ENCODE measurements around the gene CTNNA3. TPM values are rescaled to one million over a fixed set of nuclear protein-coding genes. Genes with fewer than 3 reads are reported as not detected.

Gene CTNNA3
- total and polyA plus RNA-seq, 2 donors (not counting 1 experiment from before 2014, with no cell fraction given): not detected

DNA sequence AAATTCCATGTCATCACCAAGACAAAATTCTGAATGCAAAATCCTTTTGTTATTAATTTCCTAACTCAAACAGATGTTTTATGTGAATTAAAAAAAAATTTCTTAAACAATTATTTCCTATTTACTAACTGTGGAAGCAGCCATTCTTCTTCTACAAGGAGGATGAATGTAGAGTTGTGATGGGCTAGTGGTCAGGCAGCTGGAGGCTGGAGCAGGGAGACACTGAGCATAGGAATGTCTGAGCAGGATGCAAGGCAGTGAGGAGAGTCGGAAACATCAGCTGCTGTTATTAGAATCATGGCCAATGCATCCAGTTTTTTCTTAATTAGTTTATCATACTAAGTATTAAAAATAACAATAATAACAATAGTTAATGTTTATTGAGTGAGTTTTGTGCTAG is 872.7 kb downstream of the CTNNA3 start:
- Histone ChIP-seq H3K4me3 (replicated peaks in 1 of 4; ENCODE audit: control extremely low read depth in 1 of 4, insufficient read depth in 1 of 4, low read depth in 3 of 4, low read length in 4 of 4) (no peak overlapping the region), H3K9me3 (ENCODE audit: control insufficient read depth, insufficient read depth, low read depth, low read length) (no peaks in the 10 kb centered on the region), H3K27ac (ENCODE audit: insufficient read depth, low read length) (no peak overlapping the region), H3K4me1 (ENCODE audit: control insufficient read depth, extremely low read depth, insufficient read depth, low read length) (no peaks in the 10 kb centered on the region), H3K27me3 (ENCODE audit: control insufficient read depth, insufficient read depth, low read length) (no peaks in the 10 kb centered on the region), H2AFZ (ENCODE audit: low read length) (no peak overlapping the region), H4K20me1 (ENCODE audit: control insufficient read depth, extremely low read depth, insufficient read depth, low read length) (no peaks in the 10 kb centered on the region), H3K36me3 (ENCODE audit: control insufficient read depth, insufficient read depth, low read length) (no peaks in the 10 kb centered on the region), H3K79me2 (ENCODE audit: control insufficient read depth, insufficient read depth, low read length) (no peaks in the 10 kb centered on the region), H3K4me2 (ENCODE audit: extremely low read depth, insufficient read depth, low read length) (no peak overlapping the region), H3K9ac (ENCODE audit: insufficient read depth, low read length) (no peak overlapping the region)
- no peak for DNase-seq (ENCODE audit: low read depth in 2 of 2)
- TF ChIP-seq, protein P1, sequence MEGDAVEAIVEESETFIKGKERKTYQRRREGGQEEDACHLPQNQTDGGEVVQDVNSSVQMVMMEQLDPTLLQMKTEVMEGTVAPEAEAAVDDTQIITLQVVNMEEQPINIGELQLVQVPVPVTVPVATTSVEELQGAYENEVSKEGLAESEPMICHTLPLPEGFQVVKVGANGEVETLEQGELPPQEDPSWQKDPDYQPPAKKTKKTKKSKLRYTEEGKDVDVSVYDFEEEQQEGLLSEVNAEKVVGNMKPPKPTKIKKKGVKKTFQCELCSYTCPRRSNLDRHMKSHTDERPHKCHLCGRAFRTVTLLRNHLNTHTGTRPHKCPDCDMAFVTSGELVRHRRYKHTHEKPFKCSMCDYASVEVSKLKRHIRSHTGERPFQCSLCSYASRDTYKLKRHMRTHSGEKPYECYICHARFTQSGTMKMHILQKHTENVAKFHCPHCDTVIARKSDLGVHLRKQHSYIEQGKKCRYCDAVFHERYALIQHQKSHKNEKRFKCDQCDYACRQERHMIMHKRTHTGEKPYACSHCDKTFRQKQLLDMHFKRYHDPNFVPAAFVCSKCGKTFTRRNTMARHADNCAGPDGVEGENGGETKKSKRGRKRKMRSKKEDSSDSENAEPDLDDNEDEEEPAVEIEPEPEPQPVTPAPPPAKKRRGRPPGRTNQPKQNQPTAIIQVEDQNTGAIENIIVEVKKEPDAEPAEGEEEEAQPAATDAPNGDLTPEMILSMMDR (conservative IDR thresholded peaks at IDR 0.05 in 1 of 2, IDR thresholded peaks at IDR 0.05 in 1 of 2; ENCODE audit: low read depth in 1 of 2, low read length in 2 of 2): no peak
- TF ChIP-seq EZH2 (IDR thresholded peaks at IDR 0.05; ENCODE audit: low read length, missing control alignments): no peak

DNA sequence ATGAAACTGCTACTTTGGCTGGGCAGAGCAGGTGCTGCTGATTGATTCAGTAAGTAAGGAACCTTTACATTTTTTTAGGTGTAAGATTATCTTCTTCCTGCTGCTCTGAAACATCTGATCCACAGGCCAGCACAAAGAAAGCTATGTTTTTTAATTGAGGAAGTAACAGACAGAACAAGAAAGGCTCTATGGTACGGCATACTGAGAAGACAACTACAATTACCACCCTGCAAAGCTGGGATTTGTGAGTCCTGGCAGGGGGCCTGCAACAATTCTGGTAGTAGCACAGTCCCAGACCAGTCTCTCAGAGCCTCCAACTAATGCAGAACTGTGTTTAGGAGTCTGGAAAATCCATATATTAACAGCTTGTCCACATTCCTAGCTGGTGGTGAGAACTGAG is 873.2 kb downstream of the CTNNA3 start:
- Histone ChIP-seq H2AFZ (ENCODE audit: low read length) (no peak overlapping the region), H3K27me3 (ENCODE audit: control insufficient read depth, insufficient read depth, low read length) (no peaks in the 10 kb centered on the region), H3K4me1 (ENCODE audit: control insufficient read depth, extremely low read depth, insufficient read depth, low read length) (no peaks in the 10 kb centered on the region), H3K27ac (ENCODE audit: insufficient read depth, low read length) (no peak overlapping the region), H4K20me1 (ENCODE audit: control insufficient read depth, extremely low read depth, insufficient read depth, low read length) (no peaks in the 10 kb centered on the region), H3K9me3 (ENCODE audit: control insufficient read depth, insufficient read depth, low read depth, low read length) (no peaks in the 10 kb centered on the region), H3K4me3 (replicated peaks in 1 of 4; ENCODE audit: control extremely low read depth in 1 of 4, insufficient read depth in 1 of 4, low read depth in 3 of 4, low read length in 4 of 4) (no peak overlapping the region), H3K36me3 (ENCODE audit: control insufficient read depth, insufficient read depth, low read length) (no peaks in the 10 kb centered on the region), H3K79me2 (ENCODE audit: control insufficient read depth, insufficient read depth, low read length) (no peaks in the 10 kb centered on the region), H3K9ac (ENCODE audit: insufficient read depth, low read length) (no peak overlapping the region), H3K4me2 (ENCODE audit: extremely low read depth, insufficient read depth, low read length) (no peak overlapping the region)
- no peak for DNase-seq (ENCODE audit: low read depth in 2 of 2)
- TF ChIP-seq, protein P1 (conservative IDR thresholded peaks at IDR 0.05 in 1 of 2, IDR thresholded peaks at IDR 0.05 in 1 of 2; ENCODE audit: low read depth in 1 of 2, low read length in 2 of 2): no peak
- no peak for TF ChIP-seq EZH2 (IDR thresholded peaks at IDR 0.05; ENCODE audit: low read length, missing control alignments)

DNA sequence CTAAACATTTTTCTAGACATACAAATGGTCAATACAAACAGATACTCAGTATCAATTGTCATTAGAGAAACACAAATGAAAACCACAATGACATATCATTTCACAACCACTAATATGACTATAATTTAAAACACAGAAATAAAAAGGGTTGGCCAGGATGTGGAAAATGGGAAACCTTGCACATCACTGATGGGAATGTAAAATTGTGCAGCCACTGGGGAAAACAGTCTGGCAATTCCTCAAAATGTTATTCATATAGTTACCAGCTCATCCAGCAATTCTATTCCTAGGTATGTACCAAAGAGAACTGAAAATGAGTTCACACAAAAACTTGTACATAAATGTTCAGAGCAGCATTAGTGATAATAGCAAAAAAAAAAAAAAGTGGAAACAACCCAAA is 876.3 kb downstream of the CTNNA3 start:
- Histone ChIP-seq H2AFZ (ENCODE audit: low read length) (no peak overlapping the region), H3K9me3 (ENCODE audit: control insufficient read depth, insufficient read depth, low read depth, low read length) (no peaks in the 10 kb centered on the region), H3K4me3 (replicated peaks in 1 of 4; ENCODE audit: control extremely low read depth in 1 of 4, insufficient read depth in 1 of 4, low read depth in 3 of 4, low read length in 4 of 4) (no peak overlapping the region), H3K4me2 (ENCODE audit: extremely low read depth, insufficient read depth, low read length) (no peak overlapping the region), H3K36me3 (ENCODE audit: control insufficient read depth, insufficient read depth, low read length) (no peaks in the 10 kb centered on the region), H4K20me1 (ENCODE audit: control insufficient read depth, extremely low read depth, insufficient read depth, low read length) (no peaks in the 10 kb centered on the region), H3K9ac (ENCODE audit: insufficient read depth, low read length) (no peak overlapping the region), H3K4me1 (ENCODE audit: control insufficient read depth, extremely low read depth, insufficient read depth, low read length) (no peaks in the 10 kb centered on the region), H3K27ac (ENCODE audit: insufficient read depth, low read length) (no peak overlapping the region), H3K79me2 (ENCODE audit: control insufficient read depth, insufficient read depth, low read length) (no peaks in the 10 kb centered on the region), H3K27me3 (ENCODE audit: control insufficient read depth, insufficient read depth, low read length) (no peaks in the 10 kb centered on the region)
- TF ChIP-seq, protein P1 (conservative IDR thresholded peaks at IDR 0.05 in 1 of 2, IDR thresholded peaks at IDR 0.05 in 1 of 2; ENCODE audit: low read depth in 1 of 2, low read length in 2 of 2): no peak
- TF ChIP-seq EZH2 (IDR thresholded peaks at IDR 0.05; ENCODE audit: low read length, missing control alignments): no peak
- DNase-seq (ENCODE audit: low read depth in 2 of 2): no peak
